OCI-LY7 (cell line): ENCODE measurements around the gene MRPL12. TPM values are rescaled to one million over a fixed set of nuclear protein-coding genes. Genes with fewer than 3 reads are reported as not detected.

Experiments used
- BruUV-seq: library from RNA; stranded (reverse); fragments of 400-500 nt; replicated peaks from 2 replicates; lab custom pipeline; 2021; lab: Mats Ljungman, UMichigan
- CTCF ChIA-PET: fragments of 300-600 bp; sonication (Branson Sonifier 250); formaldehyde crosslinking; loops from one replicate; lab custom pipeline; 2022; ENCODE audit warnings: antibody characterized with exemption; ENCODE audit not compliant: unreplicated experiment; lab: Charles Lee
- POLR2A ChIA-PET: fragments of 300-600 bp; sonication (Branson Sonifier 250); formaldehyde crosslinking; loops from one replicate; lab custom pipeline; 2022; ENCODE audit warnings: antibody characterized with exemption; lab: Charles Lee
- DNase-seq: peaks from one replicate; pipeline ENCODE4 v3.0.0-alpha.2; 2015; ENCODE audit warnings: low spot score
- H2AFZ ChIP-seq: fragments of 200-600 bp; sonication (generic), shearing (Covaris generic); 2 replicates; pipeline ENCODE4 v1.6.1; 2014; ENCODE audit warnings: mild to moderate bottlenecking, antibody characterized with exemption, low read length, moderate library complexity
- H3K27ac ChIP-seq: fragments of 200-600 bp; sonication (generic); 2 replicates; pipeline ENCODE4 v1.5.1; 2014; ENCODE audit warnings: mixed run types, low read depth, mild to moderate bottlenecking, moderate library complexity, low read length, inconsistent platforms; ENCODE audit not compliant: poor library complexity, severe bottlenecking
- H3K36me3 ChIP-seq: fragments of 200-600 bp; sonication (generic); 2 replicates; pipeline ENCODE4 v1.6.1; 2014; ENCODE audit warnings: mild to moderate bottlenecking, antibody characterized with exemption, low read length, moderate library complexity, mixed read lengths; ENCODE audit not compliant: insufficient read depth
- H3K4me1 ChIP-seq: fragments of 200-600 bp; sonication (generic); 2 replicates; pipeline ENCODE4 v1.5.1; 2014; ENCODE audit warnings: mild to moderate bottlenecking, low read length; ENCODE audit not compliant: insufficient read depth, poor library complexity, severe bottlenecking
- H3K4me2 ChIP-seq: fragments of 200-600 bp; sonication (generic); 2 replicates; pipeline ENCODE4 v1.6.1; 2014; ENCODE audit warnings: mild to moderate bottlenecking, low read length
- H3K4me3 ChIP-seq: fragments of 200-600 bp; sonication (generic); 2 replicates; pipeline ENCODE4 v1.5.1; 2014; ENCODE audit warnings: mild to moderate bottlenecking, low read depth, low read length; ENCODE audit not compliant: poor library complexity, severe bottlenecking
- H3K79me2 ChIP-seq: fragments of 200-600 bp; sonication (generic); 2 replicates; pipeline ENCODE4 v1.6.1; 2016; ENCODE audit warnings: low read depth, mild to moderate bottlenecking, low read length, moderate library complexity, mixed read lengths; ENCODE audit not compliant: insufficient read depth
- H3K9me2 ChIP-seq: fragments of 200-600 bp; sonication (generic); 2 replicates; pipeline ENCODE4 v1.6.1; 2016; ENCODE audit warnings: mild to moderate bottlenecking, low read length, mixed read lengths; ENCODE audit not compliant: insufficient read depth
- H3K9me3 ChIP-seq: fragments of 200-600 bp; sonication (generic); 2 replicates; pipeline ENCODE4 v1.6.1; 2014; ENCODE audit warnings: mild to moderate bottlenecking, mixed run types, low read length, mixed read lengths
- H4K20me1 ChIP-seq: fragments of 200-600 bp; sonication (generic); 2 replicates; pipeline ENCODE4 v1.6.1; 2014; ENCODE audit warnings: mild to moderate bottlenecking, antibody characterized with exemption, low read length, moderate library complexity, mixed read lengths; ENCODE audit not compliant: insufficient read depth
- EZH2phosphoT487 ChIP-seq: fragments of 200-600 bp; sonication (generic); IDR thresholded peaks from 2 replicates; pipeline ENCODE4 v1.6.1; 2018; ENCODE audit warnings: low read depth, borderline replicate concordance, mild to moderate bottlenecking, mixed run types, antibody characterized with exemption, low read length, moderate library complexity, mixed read lengths
- intact Hi-C: fragments of 100-400 bp; cut with micrococcal nuclease; formaldehyde crosslinking; loops from one replicate; pipeline ENCODE4 v1.10.0; 2022; ENCODE audit not compliant: unreplicated experiment
- total RNA-seq, 2 experiments: library from RNA; depleted of rRNA in 1 of 2; stranded (reverse); fragments of >200 nt in 1 of 2; shearing (Covaris generic) in 1 of 2; gene quantifications; 2 replicates each; pipeline ENCODE4 v1.2.3, GENCODE V29; 2014 to 2022
- TF ChIP-seq, protein P1 (sequence below): fragments of 200-600 bp; sonication (generic); conservative IDR thresholded peaks from 2 replicates; pipeline ENCODE4 v1.5.1; 2014; ENCODE audit warnings: mild to moderate bottlenecking, antibody characterized with exemption, low read length, moderate library complexity, mixed read lengths

MRPL12 gene
- total RNA-seq, 2 experiments from 2014 or later, result 67.2 to 189 TPM

DNA sequence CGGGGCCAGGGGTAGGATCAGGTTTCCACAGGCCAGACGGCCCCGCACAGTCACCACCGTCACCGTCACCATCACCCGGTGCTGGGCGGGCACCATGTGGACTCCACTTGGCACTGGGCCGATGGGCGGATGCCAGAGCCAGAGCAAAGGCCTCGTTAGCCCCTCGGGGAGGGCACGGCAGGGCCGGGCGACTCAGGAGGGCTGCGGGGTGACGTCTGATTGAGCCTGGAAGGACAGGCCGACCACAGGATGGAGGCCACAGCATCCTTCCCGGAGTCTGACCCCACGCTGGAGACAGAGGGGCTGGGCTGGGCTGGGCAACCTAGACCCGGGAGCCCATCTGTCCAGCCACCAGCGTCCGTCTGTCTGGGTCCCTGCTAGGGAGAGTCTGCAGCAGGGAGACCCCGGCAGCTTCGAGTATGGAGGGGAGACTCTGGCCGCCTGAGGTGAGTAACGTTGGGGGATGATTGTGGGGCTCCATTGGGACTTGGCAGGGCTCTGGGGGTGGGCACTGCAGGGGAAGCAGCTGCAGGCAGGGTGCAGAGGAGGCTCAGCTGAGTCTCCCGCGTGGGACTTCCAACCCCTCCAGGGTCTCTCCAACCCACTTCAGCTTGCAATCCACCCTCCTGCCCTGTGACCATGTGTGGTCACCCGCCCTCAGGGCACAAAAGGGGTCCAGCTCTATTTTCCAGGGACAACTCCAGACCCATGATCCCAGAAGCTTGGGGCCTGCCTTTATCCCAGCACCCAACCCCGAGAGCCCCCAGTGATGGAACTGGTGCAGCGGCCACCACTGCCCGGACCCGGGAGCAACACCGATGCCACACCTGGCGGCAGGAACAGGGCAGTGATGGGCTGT is 31.5 kb downstream of the MRPL12 start:
- H3K4me1 ChIP-seq, result no peaks in the 10 kb centered on the region
- POLR2A ChIA-PET, result interaction anchor here (0.5 kb wide), 1 partner anchor 96 kb away, joined by 5 read pairs; no protein-coding TSS in a partner anchor
- TF ChIP-seq, protein P1, sequence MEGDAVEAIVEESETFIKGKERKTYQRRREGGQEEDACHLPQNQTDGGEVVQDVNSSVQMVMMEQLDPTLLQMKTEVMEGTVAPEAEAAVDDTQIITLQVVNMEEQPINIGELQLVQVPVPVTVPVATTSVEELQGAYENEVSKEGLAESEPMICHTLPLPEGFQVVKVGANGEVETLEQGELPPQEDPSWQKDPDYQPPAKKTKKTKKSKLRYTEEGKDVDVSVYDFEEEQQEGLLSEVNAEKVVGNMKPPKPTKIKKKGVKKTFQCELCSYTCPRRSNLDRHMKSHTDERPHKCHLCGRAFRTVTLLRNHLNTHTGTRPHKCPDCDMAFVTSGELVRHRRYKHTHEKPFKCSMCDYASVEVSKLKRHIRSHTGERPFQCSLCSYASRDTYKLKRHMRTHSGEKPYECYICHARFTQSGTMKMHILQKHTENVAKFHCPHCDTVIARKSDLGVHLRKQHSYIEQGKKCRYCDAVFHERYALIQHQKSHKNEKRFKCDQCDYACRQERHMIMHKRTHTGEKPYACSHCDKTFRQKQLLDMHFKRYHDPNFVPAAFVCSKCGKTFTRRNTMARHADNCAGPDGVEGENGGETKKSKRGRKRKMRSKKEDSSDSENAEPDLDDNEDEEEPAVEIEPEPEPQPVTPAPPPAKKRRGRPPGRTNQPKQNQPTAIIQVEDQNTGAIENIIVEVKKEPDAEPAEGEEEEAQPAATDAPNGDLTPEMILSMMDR, result no peak
- no peak for TF ChIP-seq EZH2phosphoT487

DNA sequence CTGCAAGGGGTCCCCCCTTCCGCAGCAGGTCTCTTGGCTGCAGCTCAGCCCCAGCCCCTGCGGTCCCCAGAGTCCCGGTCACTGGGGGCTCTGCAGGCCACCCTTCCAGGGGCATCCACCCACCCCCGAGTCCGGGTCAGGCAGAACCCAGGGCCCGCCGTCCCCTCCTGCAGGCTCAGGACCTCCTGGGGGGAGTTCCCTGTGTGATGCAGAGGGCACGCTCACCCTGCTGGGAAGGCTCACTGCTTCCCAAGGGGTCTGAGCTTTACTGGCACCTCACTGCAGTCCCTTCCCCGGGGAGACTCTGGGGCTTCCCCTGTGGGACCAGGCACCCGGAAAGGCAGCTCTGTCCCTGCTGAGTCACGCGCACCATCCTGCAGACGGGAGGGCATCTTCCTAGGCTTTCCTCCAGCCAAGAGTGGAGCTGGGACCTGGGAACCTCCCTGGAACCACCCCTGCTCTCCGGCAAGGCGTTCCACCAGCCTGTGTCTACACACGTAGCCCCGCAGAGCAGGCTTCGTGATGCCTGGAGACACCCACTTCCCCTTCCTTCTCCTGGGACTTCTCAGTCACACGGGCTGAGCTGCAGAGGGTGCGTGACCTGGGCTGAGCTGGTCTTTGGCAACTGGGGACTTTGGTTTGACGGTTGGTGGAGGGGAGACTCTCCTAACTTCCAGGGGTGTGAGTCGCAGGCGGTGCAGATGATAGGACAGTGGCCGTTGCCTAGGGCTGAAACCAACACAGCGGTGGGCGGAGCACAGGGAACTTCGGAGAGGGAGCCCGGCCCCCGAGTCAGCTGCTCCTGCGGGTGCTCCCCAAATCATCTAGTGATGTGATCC is 32.3 kb downstream of the MRPL12 start:
- Histone ChIP-seq H4K20me1 (no peaks in the 10 kb centered on the region), H2AFZ (no peak overlapping the region), H3K36me3 (no peaks in the 10 kb centered on the region), H3K9me2 (no peaks in the 10 kb centered on the region), H3K4me2 (no peak overlapping the region), H3K4me1 (no peaks in the 10 kb centered on the region), H3K27ac (no peak overlapping the region), H3K9me3 (no peaks in the 10 kb centered on the region), H3K79me2 (no peaks in the 10 kb centered on the region), H3K4me3 (no peak overlapping the region)
- ChIA-PET CTCF (no interaction called here), POLR2A (no interaction called here)
- TF ChIP-seq EZH2phosphoT487, result no peak
- TF ChIP-seq, protein P1, result no peak
- BruUV-seq, result no TSS peak
- no peak for DNase-seq
- intact Hi-C loops, result no loop called here

More for the DNA sequence above, 31.5 kb downstream of the MRPL12 start:
- no peaks in the 10 kb centered on the region for H3K9me3 ChIP-seq
- H3K79me2 ChIP-seq, result no peaks in the 10 kb centered on the region
- H3K36me3 ChIP-seq, result no peaks in the 10 kb centered on the region
- H2AFZ ChIP-seq, result no peak overlapping the region
- no peaks in the 10 kb centered on the region for H3K9me2 ChIP-seq
- CTCF ChIA-PET, result interaction anchor here (0.5 kb wide), 1 partner anchor 51 kb away, joined by 4 read pairs; the partner anchor contains the start of genes ARL16 and HGS
- intact Hi-C loops, result no loop called here
- no peak overlapping the region for H3K4me3 ChIP-seq
- no peak for DNase-seq
- H4K20me1 ChIP-seq, result no peaks in the 10 kb centered on the region
- H3K4me2 ChIP-seq, result no peak overlapping the region
- no peak overlapping the region for H3K27ac ChIP-seq
- BruUV-seq, result no TSS peak
